H1 (cell line): Measurements from ENCODE around the gene SMARCB1. TPM values are rescaled to one million over a fixed set of nuclear protein-coding genes. Genes with fewer than 3 reads are reported as not detected.

ENCODE experiments used
- CTCF ChIA-PET: fragments of 300-600 bp; sonication (Branson Sonifier 250); formaldehyde crosslinking; loops from one replicate; lab custom pipeline; 2021; ENCODE audit not compliant: partially characterized antibody; lab: Charles Lee
- POLR2A ChIA-PET: fragments of 300-600 bp; sonication (Branson Sonifier 250); formaldehyde crosslinking; loops from one replicate; lab custom pipeline; 2021; ENCODE audit warnings: inconsistent platforms; ENCODE audit not compliant: partially characterized antibody; lab: Charles Lee
- DNase-seq, 2 experiments: peaks; one replicate each; pipeline versions ENCODE4 v3.0.0 to v3.0.0-alpha.2; 2010 to 2022; ENCODE audit warnings: low spot score in 2 of 2, low read depth in 1 of 2, mixed read lengths in 1 of 2
- FAIRE-seq: peaks from 2 replicates; lab custom pipeline; 2011; peaks lifted over from hg19 to GRCh38; lab: Jason Lieb, UNC
- H2AFZ ChIP-seq: 2 replicates; pipeline ENCODE4 v1.8.1; 2012; ENCODE audit warnings: low read length, inconsistent platforms
- H2AK5ac ChIP-seq: 2 replicates; pipeline ENCODE4 v1.6.1; 2013; ENCODE audit warnings: low read depth, low read length
- H2BK120ac ChIP-seq: replicated peaks from 2 replicates; pipeline ENCODE3; 2013; ENCODE audit warnings: low read depth, low read length, inconsistent platforms
- H2BK12ac ChIP-seq: 2 replicates; pipeline ENCODE4 v1.6.1; 2013; ENCODE audit warnings: low read depth, low read length
- H2BK15ac ChIP-seq: 2 replicates; pipeline ENCODE4 v1.6.1; 2013; ENCODE audit warnings: low read length
- H2BK20ac ChIP-seq: 2 replicates; pipeline ENCODE4 v1.6.1; 2013; ENCODE audit warnings: low read length
- H2BK5ac ChIP-seq: 2 replicates; pipeline ENCODE4 v1.6.1; 2013; ENCODE audit warnings: low read depth, low read length
- H3K14ac ChIP-seq: 2 replicates; pipeline ENCODE4 v1.6.1; 2013; ENCODE audit warnings: inconsistent platforms; ENCODE audit not compliant: insufficient read length
- H3K18ac ChIP-seq: 2 replicates; pipeline ENCODE4 v1.6.1; 2013; ENCODE audit warnings: low read length; ENCODE audit errors: extremely low read depth
- H3K23ac ChIP-seq: 2 replicates; pipeline ENCODE4 v1.6.1; 2013; ENCODE audit warnings: inconsistent platforms; ENCODE audit not compliant: insufficient read length
- H3K23me2 ChIP-seq: 2 replicates; pipeline ENCODE4 v1.6.1; 2013; ENCODE audit warnings: low read depth, low read length
- H3K27ac ChIP-seq: 2 replicates; pipeline ENCODE4 v1.6.1; 2011; ENCODE audit warnings: low read depth, low read length, inconsistent platforms
- H3K27me3 ChIP-seq, 4 experiments: replicated peaks in 1 of 4; 1 replicate in 1 of 4; 2 replicates in 3 of 4; pipeline versions ENCODE4 v1.6.1 to v1.8.1; 2011 to 2013; ENCODE audit warnings: low read length in 3 of 4, mild to moderate bottlenecking in 3 of 4, inconsistent platforms in 2 of 4, mixed read lengths in 2 of 4, moderate library complexity in 1 of 4; ENCODE audit not compliant: control insufficient read depth in 3 of 4, insufficient read depth in 3 of 4; ENCODE audit errors: extremely low read depth in 1 of 4
- H3K36me3 ChIP-seq, 4 experiments: 2 replicates each; pipeline versions ENCODE4 v1.6.1 to v1.8.1; 2011 to 2013; ENCODE audit warnings: mild to moderate bottlenecking in 4 of 4, low read length in 3 of 4, moderate library complexity in 2 of 4, control low read depth in 1 of 4, inconsistent platforms in 1 of 4; ENCODE audit not compliant: insufficient read depth in 4 of 4, control insufficient read depth in 2 of 4
- H3K4ac ChIP-seq: replicated peaks from 2 replicates; pipeline ENCODE3; 2013; ENCODE audit warnings: low read length, low read depth, mixed read lengths, inconsistent platforms; ENCODE audit not compliant: insufficient read length
- H3K4me1 ChIP-seq, 4 experiments: replicated peaks in 1 of 4; 1 replicate in 1 of 4; 2 replicates in 3 of 4; pipeline versions ENCODE4 v1.6.1 to v1.8.1; 2011 to 2013; ENCODE audit warnings: low read length in 3 of 4, inconsistent platforms in 2 of 4, mixed read lengths in 1 of 4; ENCODE audit not compliant: insufficient read depth in 4 of 4, control insufficient read depth in 3 of 4
- H3K4me2 ChIP-seq, 2 experiments: 2 replicates each; pipeline versions ENCODE4 v1.6.1 to v1.8.1; 2011 to 2013; ENCODE audit warnings: low read depth in 2 of 2, low read length in 2 of 2, control low read depth in 1 of 2, inconsistent platforms in 1 of 2, mild to moderate bottlenecking in 1 of 2; ENCODE audit not compliant: insufficient read depth in 1 of 2
- H3K4me3 ChIP-seq, 4 experiments: fragments of 200-600, 300-600 bp in 1 of 4; sonication (generic), shearing (Covaris generic), sonication (Bioruptor Twin) in 1 of 4; 2 replicates each; pipeline versions ENCODE4 v1.5.1 to v1.8.1; 2011 to 2016; ENCODE audit warnings: low read length in 4 of 4, low read depth in 3 of 4, control low read depth in 2 of 4, inconsistent platforms in 2 of 4, mild to moderate bottlenecking in 2 of 4, mixed read lengths in 1 of 4, moderate library complexity in 1 of 4; ENCODE audit not compliant: insufficient read depth in 2 of 4; ENCODE audit errors: extremely low read depth in 1 of 4
- H3K56ac ChIP-seq: replicated peaks from 2 replicates; pipeline ENCODE3; 2013; ENCODE audit warnings: low read depth, mild to moderate bottlenecking, mixed read lengths, low read length, inconsistent platforms; ENCODE audit not compliant: insufficient read length
- H3K79me1 ChIP-seq: 2 replicates; pipeline ENCODE4 v1.6.1; 2013; ENCODE audit warnings: low read depth, low read length, control low read depth
- H3K79me2 ChIP-seq, 2 experiments: 2 replicates each; pipeline versions ENCODE4 v1.6.1 to v1.8.1; 2012 to 2013; ENCODE audit warnings: low read length in 2 of 2, mild to moderate bottlenecking in 2 of 2, inconsistent platforms in 1 of 2; ENCODE audit not compliant: insufficient read depth in 2 of 2, control insufficient read depth in 1 of 2
- H3K9ac ChIP-seq, 4 experiments: replicated peaks in 1 of 4; 1 replicate in 1 of 4; 2 replicates in 3 of 4; pipeline versions ENCODE4 v1.6.1 to v1.8.1; 2011 to 2013; ENCODE audit warnings: low read depth in 3 of 4, low read length in 3 of 4, control low read depth in 2 of 4, mild to moderate bottlenecking in 2 of 4, moderate library complexity in 2 of 4, inconsistent platforms in 1 of 4; ENCODE audit errors: extremely low read depth in 1 of 4
- H3K9me3 ChIP-seq, 2 experiments: 2 replicates each; pipeline versions ENCODE4 v1.6.1 to v1.8.1; 2012 to 2013; ENCODE audit warnings: mild to moderate bottlenecking in 2 of 2, moderate library complexity in 2 of 2, control low read depth in 1 of 2, inconsistent platforms in 1 of 2, low read depth in 1 of 2, low read length in 1 of 2, mixed read lengths in 1 of 2; ENCODE audit not compliant: insufficient read depth in 2 of 2
- H4K20me1 ChIP-seq, 2 experiments: replicated peaks in 1 of 2; 2 replicates each; pipeline versions ENCODE3 to v1.8.1; 2011 to 2013; ENCODE audit warnings: inconsistent platforms in 2 of 2, low read length in 2 of 2, mild to moderate bottlenecking in 1 of 2; ENCODE audit not compliant: insufficient read depth in 2 of 2, control insufficient read depth in 1 of 2
- H4K5ac ChIP-seq: 2 replicates; pipeline ENCODE4 v1.6.1; 2013; ENCODE audit warnings: low read length, low read depth, mixed read lengths, inconsistent platforms; ENCODE audit not compliant: insufficient read length
- H4K8ac ChIP-seq: 2 replicates; pipeline ENCODE4 v1.8.0; 2013; ENCODE audit warnings: mild to moderate bottlenecking, moderate library complexity, low read length, inconsistent platforms; ENCODE audit not compliant: insufficient read depth; ENCODE audit errors: extremely low read depth
- H4K91ac ChIP-seq: replicated peaks from 2 replicates; pipeline ENCODE3; 2013; ENCODE audit warnings: low read length, mixed read lengths, inconsistent platforms; ENCODE audit not compliant: insufficient read length
- JUN ChIP-seq: IDR thresholded peaks from 2 replicates; pipeline ENCODE4 v1.6.1; 2011; ENCODE audit warnings: low read depth, mild to moderate bottlenecking, improper control_type of control experiment, low read length
- KDM1A ChIP-seq: fragments of 200-600, 300-600 bp; sonication (generic); IDR thresholded peaks from 2 replicates; pipeline ENCODE4 v1.7.1; 2016; ENCODE audit warnings: mild to moderate bottlenecking, low read length, borderline replicate concordance
- WGBS, 2 experiments: shearing (Covaris generic) in 1 of 2; methylation state at CpG; one replicate each; pipeline versions ENCODE4 v1.1.6 to v1.1.7; 2013 to 2015; ENCODE audit warnings: low lambda C conversion rate in 2 of 2, mixed read lengths in 2 of 2, inconsistent platforms in 1 of 2, low coverage in 1 of 2, missing lambda C conversion rate in 1 of 2; ENCODE audit not compliant: insufficient replicate concordance in 2 of 2, insufficient coverage in 1 of 2, insufficient read length in 1 of 2; ENCODE audit errors: extremely low coverage in 1 of 2, missing lambda C conversion rate in 1 of 2; 5-methylcytosine and 5-hydroxymethylcytosine counted together
- polyA plus RNA-seq, 7 experiments: library from polyadenylated mRNA; depleted of rRNA in 3 of 7; stranded (reverse) in 5 of 7; unstranded in 2 of 7; fragments of >200 nt in 5 of 7; fragments of 200-250 nt in 2 of 7; gene quantifications; 1 replicate in 5 of 7; 2 replicates in 1 of 7; 4 replicates in 1 of 7; pipeline versions ENCODE4 v1.2.1 to v1.2.3, GENCODE V29; 2011 to 2013; ENCODE audit warnings: missing spikeins in 2 of 7, mixed read lengths in 2 of 7
- total RNA-seq: library from RNA; stranded (reverse); fragmentation: NEBNext Ultra II Directional; extraction: Animal tissue kit (Norgen Biotek cat#: 25700); gene quantifications from 2 replicates; pipeline ENCODE4 v1.2.1, GENCODE V29; 2021
- TF ChIP-seq, protein P1 (sequence below): IDR thresholded peaks from 2 replicates; pipeline ENCODE4 v1.6.1; 2011; ENCODE audit warnings: low read depth, mild to moderate bottlenecking, low read length; ENCODE audit not compliant: insufficient read depth

Gene SMARCB1
- total and polyA plus RNA-seq, 2 of the 8 experiments (the other 6 are each of a cell fraction or from before 2014, with no cell fraction given) = 116 to 145 TPM

DNA sequence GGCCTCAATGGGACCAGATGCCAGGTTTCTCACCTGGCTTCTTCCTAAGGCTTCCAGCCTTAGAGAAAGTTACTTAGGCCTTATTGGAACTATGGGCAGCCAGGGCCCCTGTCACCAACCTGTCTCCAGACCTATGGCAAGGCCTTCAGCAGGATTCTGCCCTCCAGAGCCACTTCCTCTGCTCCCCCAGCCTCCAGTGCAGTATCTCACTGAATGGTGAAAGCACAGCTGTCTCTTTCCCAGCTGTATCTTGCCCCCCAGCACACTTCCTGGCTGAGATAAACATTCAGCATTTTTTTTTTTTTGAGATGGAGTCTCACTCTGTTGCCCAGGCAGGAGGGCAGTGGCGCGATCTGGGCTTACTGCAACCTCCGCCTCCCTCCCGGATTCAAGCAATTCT, 72.4 kb downstream of the SMARCB1 start:
- peaks cover 3 to 15% (median 5%) of the 10 kb centered on the region in 4 experiments; a peak in 6 of 7 replicates for H3K4me1 ChIP-seq
- DNase-seq (no peak), FAIRE-seq (no peak)
- peaks cover 0 to 6% of the 10 kb centered on the region in 2 experiments for H4K20me1 ChIP-seq
- no peak overlapping the region for H2AK5ac ChIP-seq
- H3K4me3 ChIP-seq = no peak overlapping the region
- no peaks in the 10 kb centered on the region for H3K79me1 ChIP-seq
- TF ChIP-seq KDM1A (no peak), JUN (no peak)
- TF ChIP-seq, protein P1, sequence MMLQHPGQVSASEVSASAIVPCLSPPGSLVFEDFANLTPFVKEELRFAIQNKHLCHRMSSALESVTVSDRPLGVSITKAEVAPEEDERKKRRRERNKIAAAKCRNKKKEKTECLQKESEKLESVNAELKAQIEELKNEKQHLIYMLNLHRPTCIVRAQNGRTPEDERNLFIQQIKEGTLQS = no peak
- no peak overlapping the region for H2BK12ac ChIP-seq
- H3K27ac ChIP-seq = no peak overlapping the region
- no peaks in the 10 kb centered on the region for H3K27me3 ChIP-seq
- H2BK5ac ChIP-seq = no peak overlapping the region
- no peak overlapping the region for H4K91ac ChIP-seq
- no peak overlapping the region for H3K9ac ChIP-seq
- no peaks in the 10 kb centered on the region for H3K36me3 ChIP-seq
- no peak overlapping the region for H3K4ac ChIP-seq
- H3K9me3 ChIP-seq = no peaks in the 10 kb centered on the region
- peaks cover 11% of the 10 kb centered on the region for H3K23me2 ChIP-seq
- no peak overlapping the region for H2BK20ac ChIP-seq
- 100% methylated on average over 4 of the region's 4 CpGs; no CpG with 5 or more reads in 1 of the 2 experiments for WGBS, 2 experiments
- ChIA-PET CTCF (interaction anchor here (0.6 to 2.5 kb wide), 6 partner anchors 9 to 91 kb away, joined by 3 to 13 read pairs (median 6); partner anchors contain the start of genes CHCHD10 and MIF), POLR2A (interaction anchor here (1.0 to 3.3 kb wide), 5 partner anchors 10 to 52 kb away, joined by 3 to 37 read pairs (median 6); partner anchors contain the start of gene MIF)
- no peak overlapping the region for H4K8ac ChIP-seq
- no peak overlapping the region for H3K18ac ChIP-seq
- peak overlapping the region; percentile 76 to 97; a peak in 2 of 4 replicates for H3K4me2 ChIP-seq
- H4K5ac ChIP-seq = no peak overlapping the region
- no peak overlapping the region for H2BK15ac ChIP-seq
- no peak overlapping the region for H3K56ac ChIP-seq
- no peak overlapping the region for H2BK120ac ChIP-seq
- H3K23ac ChIP-seq = no peak overlapping the region
- no peaks in the 10 kb centered on the region for H3K79me2 ChIP-seq
- H3K14ac ChIP-seq = no peak overlapping the region
- H2AFZ ChIP-seq = no peak overlapping the region
